Breast epithelium (tissue), 3 donors: ENCODE measurements around the gene ENAH.
"Not testable (repeated sequence)": the region's sequence is repeated elsewhere in the genome, so short reads cannot be mapped to it uniquely, and the experiment has no call there.

Experiments
- CTCF ChIP-seq, 3 donors: fragments of 450-650 bp; IDR thresholded peaks; one replicate each; pipeline ENCODE4 v1.5.1; 2016 to 2017; ENCODE audit warnings: antibody characterized with exemption in 3 of 3, mild to moderate bottlenecking in 3 of 3, moderate library complexity in 3 of 3
- POLR2A ChIP-seq: fragments of 450-650 bp; IDR thresholded peaks from one replicate; pipeline ENCODE4 v1.6.1; 2016; ENCODE audit warnings: antibody characterized with exemption, mild to moderate bottlenecking, moderate library complexity

GRCh38 chr1:225473676-225474438 lies 179.1 kb downstream of the ENAH start:
- TF ChIP-seq CTCF (IDR thresholded peaks at IDR 0.05); POLR2A: not testable (repeated sequence)
